Measurements from ENCODE around the gene PLPP7.
"Not testable (repeated sequence)": the region's sequence is repeated elsewhere in the genome, so short reads cannot be mapped to it uniquely, and the experiment has no call there.

The PLPP7 gene

DNA sequence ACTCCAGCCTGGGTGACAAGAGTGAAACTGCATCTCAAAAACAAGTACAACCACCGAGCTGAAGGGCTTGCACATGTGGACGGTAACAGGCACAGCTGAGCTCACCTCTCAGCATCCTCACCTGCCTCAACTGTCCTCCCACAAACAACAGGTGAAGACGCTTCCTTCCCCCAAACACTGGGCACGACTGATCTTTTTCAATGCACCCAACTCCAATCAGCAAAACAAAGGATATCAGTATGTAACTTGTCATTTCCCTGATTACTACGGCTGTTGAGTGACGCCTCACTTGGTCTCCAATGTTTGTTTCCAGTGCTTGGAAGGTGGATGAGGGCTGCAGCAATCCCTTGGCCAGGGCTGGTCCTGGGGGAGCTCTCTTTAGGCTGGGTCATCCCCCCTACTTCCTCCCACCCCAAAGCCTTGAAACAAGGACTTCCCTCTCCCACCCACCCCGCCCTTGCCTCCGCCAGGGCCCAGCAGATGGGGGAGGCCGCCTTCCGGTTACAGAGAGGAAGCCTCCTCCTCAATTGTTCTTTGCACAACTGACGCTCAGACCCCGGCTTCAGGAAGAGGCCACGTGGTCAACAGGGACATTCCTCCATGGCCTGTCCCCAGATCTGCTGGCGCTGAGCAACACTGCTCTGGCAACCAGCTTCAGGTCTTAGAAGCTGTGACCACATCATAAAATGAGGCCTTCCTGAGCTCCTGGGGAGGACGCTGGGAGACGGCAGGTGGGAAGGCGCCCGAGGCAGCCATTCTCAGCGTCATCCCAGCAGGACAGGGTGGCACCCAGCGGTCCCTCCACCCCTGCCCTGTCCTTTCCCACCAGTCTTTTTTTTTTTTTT, 19.1 kb upstream of the PLPP7 start:
- DNase-seq = peak; percentile 65

DNA sequence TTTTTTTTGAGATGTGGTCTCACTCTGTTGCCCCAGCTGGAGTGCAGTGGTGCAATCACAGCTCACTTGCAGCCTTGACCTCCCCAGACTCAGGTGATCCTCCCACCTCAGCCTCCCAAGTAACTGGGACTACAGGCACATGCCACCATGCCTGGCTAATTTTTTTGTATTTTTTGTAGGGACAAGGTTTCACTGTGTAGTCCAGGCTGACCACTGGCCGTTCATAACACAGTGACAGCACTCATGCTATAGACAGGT, 18.6 kb upstream of the PLPP7 start:
- not testable (repeated sequence) for DNase-seq

- DNase-seq = no peak
Observed at GRCh38 chr9:131271506-131271931, 18.0 kb upstream of the PLPP7 start.

DNA sequence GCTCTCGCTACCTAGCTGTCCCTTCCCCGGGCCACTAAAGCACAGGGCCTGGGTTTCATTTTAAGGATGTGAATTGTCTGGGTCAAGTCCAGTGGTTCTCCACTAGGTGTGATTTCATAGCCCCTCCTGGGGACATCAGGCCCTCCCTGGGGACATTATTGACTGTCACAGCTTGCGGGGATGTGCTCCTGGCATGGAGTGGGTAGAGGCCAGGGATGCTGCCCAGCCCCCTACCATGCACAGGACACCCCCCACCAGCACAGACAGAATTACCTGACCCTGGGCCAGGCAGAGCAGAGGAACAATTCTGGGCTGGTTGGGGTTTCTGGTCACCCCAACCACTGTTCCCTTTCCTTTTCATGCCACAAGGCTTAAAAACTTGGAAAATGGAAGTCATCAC, 17.3 kb upstream of the PLPP7 start:
- no peak for DNase-seq

DNA sequence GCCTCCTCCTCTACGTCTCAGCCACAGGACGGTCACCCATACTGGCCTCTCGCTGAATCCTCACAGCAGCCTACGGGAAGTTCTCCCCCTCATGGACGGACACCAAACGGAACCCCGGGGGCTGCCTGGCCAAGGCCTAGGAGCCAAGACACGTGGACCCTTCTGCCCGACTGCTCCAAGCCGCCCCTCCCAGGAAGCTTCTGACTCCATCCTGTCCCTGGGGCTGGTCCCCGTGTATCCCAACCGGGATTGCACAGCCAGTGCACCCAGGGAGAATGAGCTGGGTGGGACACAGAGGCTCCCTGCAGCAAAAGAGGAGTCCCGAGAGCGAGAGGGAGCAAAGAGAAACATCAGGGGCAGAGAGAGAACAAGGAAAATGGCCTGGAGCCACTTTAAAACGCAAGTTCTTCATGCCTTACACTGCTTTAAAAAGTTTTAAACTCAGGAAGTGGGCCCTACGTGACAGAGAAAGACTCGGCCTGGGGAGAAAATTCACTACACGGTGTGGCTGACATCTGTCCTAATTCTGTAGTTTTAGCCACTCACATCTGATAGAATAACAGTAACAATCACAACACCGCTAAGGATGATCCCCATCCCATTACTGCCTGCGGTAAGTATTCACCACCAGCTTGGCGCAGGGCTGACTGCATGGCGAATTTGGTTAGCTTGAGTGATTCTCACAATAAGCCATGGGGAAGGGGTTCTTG, 16.2 kb upstream of the PLPP7 start:
- no peak for DNase-seq

- DNase-seq = no peak
Observed at GRCh38 chr9:131273856-131274673, 15.5 kb upstream of the PLPP7 start.

DNA sequence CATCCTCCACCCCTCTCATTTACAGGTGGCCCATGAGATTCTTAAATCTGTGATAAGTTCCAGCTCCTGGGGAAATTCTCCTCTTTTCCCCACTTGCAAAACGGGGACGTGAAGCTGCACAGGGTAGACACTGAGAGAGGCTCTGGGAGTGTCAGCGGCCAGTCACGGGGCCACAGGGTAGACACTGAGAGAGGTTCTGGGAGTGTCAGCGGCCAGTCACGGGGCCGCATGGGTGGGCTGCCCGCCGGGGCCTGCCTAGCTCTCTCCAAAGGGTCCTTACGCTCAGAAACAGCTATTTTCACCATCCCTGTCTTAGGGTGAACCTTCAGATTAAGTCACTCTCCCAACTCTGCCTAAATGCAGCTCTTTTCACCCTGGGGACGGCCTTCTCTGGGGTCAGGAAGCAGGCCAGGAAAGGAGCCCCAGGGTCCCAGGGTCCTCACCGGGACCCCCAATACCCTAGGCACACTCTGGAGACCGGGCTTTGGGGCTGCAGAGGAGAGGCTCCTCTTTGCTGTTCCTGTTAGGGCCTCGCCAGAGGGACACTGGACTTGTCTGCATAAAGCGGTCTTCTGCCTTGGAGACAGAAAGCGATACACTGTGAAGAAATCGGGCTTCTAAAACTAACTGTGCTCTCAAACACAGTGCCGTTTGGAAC, 14.7 kb upstream of the PLPP7 start:
- DNase-seq = no peak

- DNase-seq = no peak
Observed at GRCh38 chr9:131275332-131276093, 14.0 kb upstream of the PLPP7 start.

- peak; percentile 39 for DNase-seq
Observed at GRCh38 chr9:131276094-131276888, 13.2 kb upstream of the PLPP7 start, which contains the start of gene FAM78A. Gene FAM78A, minus strand, starts transcription at chr9:131276510. Its CDS starts 331 bp downstream, at chr9:131276179.

- DNase-seq = peak; percentile 54
Observed at GRCh38 chr9:131276891-131277286, 12.6 kb upstream of the PLPP7 start.

GRCh38 chr9:131277287-131277909, 12.1 kb upstream of the PLPP7 start:
- DNase-seq = no peak

- DNase-seq = peak; percentile 81
Observed at GRCh38 chr9:131277910-131278701, 11.4 kb upstream of the PLPP7 start.

- DNase-seq = peak; percentile 48
Observed at GRCh38 chr9:131278702-131279111, 10.8 kb upstream of the PLPP7 start.

DNA sequence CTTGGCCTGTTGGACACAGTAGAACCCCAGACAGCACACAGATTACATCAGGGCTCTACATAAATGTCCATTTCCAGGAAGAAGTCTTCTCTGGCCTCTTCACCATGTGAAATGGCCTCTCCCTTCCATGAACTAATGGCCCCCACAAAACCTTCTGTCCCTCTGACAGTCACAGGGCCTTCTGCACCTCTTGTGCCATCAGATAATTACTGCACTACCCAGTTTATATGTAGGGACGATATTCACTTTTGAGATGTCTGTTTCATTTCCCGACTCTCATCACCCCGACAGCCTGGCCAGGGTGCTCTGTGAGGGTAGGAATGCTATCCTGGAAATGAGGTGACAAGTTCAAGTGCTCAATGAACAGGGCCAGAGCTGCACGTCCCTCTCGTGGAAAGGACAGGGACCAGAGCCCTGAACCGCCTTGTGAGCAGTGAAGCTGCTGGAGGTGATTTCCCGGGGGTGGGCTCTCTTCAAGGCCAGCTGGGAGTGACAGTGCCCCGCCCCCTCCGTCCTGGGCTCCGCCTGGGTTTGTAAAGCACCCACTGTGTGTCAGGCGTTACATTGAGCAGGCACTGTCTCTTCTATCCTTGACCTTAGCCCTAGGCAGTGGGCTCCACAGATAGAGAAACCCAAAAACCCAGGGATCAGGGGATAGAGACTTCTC, 10.2 kb upstream of the PLPP7 start:
- DNase-seq = no peak

GRCh38 chr9:131279863-131280570, 9.5 kb upstream of the PLPP7 start:
- no peak for DNase-seq

- DNase-seq = no peak
Observed at GRCh38 chr9:131280660-131281059, 8.9 kb upstream of the PLPP7 start.

- DNase-seq = no peak
Observed at GRCh38 chr9:131281119-131281965, 8.2 kb upstream of the PLPP7 start.

DNA sequence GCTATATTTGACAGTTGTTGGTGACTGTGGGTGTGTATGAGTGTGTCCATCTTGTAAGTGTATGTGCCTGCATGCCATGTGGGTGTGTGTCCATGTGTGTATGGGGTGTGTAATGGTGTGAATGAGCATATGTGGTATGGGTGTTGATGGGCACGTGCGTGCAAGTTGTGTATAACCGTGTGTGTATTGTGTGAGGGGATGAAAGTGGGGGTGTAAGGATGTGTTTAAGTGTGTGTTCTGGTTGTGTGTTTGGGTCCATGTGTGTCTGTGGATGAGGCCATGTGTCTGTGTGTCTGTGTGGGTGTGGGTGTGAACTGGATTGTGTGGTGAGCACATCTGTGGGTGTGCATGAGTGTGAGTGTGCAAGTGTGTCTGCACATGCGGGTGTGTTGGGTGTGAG, 7.3 kb upstream of the PLPP7 start:
- no peak for DNase-seq
